Endodermal cell (in vitro differentiated cells): Measurements from ENCODE around the gene FAM193B. TPM values are rescaled to one million over a fixed set of nuclear protein-coding genes. Genes with fewer than 3 reads are reported as not detected.

ENCODE experiments used
- DNase-seq: peaks from one replicate; pipeline ENCODE4 v3.0.0-alpha.2; 2017
- H3K27ac ChIP-seq: 2 replicates; pipeline ENCODE4 v1.5.1; 2013; ENCODE audit warnings: mild to moderate bottlenecking, low read depth, low read length, moderate library complexity
- H3K27me3 ChIP-seq: 2 replicates; pipeline ENCODE4 v1.6.1; 2013; ENCODE audit warnings: mild to moderate bottlenecking, low read length, moderate library complexity; ENCODE audit not compliant: insufficient read depth, control insufficient read depth, poor library complexity, severe bottlenecking
- H3K36me3 ChIP-seq: 2 replicates; pipeline ENCODE4 v1.7.0; 2013; ENCODE audit warnings: mild to moderate bottlenecking, low read length, moderate library complexity; ENCODE audit not compliant: control insufficient read depth, insufficient read depth
- H3K4me1 ChIP-seq: one replicate; pipeline ENCODE4 v1.7.0; 2013; ENCODE audit warnings: low read length; ENCODE audit not compliant: control insufficient read depth, insufficient read depth
- H3K4me3 ChIP-seq: 2 replicates; pipeline ENCODE4 v1.5.1; 2013; ENCODE audit warnings: mild to moderate bottlenecking, low read length, moderate library complexity
- H3K9ac ChIP-seq: 2 replicates; pipeline ENCODE4 v1.6.1; 2013; ENCODE audit warnings: mild to moderate bottlenecking, low read length, moderate library complexity; ENCODE audit not compliant: poor library complexity, severe bottlenecking; ENCODE audit errors: extremely low read depth
- H3K9me3 ChIP-seq: 2 replicates; pipeline ENCODE4 v1.6.1; 2013; ENCODE audit warnings: mild to moderate bottlenecking, low read length, moderate library complexity; ENCODE audit not compliant: control insufficient read depth
- H3K27ac Mint-ChIP-seq: 2 replicates; pipeline ENCODE4 v1.8.0; 2020; ENCODE audit warnings: mixed read lengths
- H3K27me3 Mint-ChIP-seq: 2 replicates; pipeline ENCODE4 v1.8.0; 2021; ENCODE audit warnings: mild to moderate bottlenecking, mixed read lengths; ENCODE audit not compliant: insufficient read depth
- H3K36me3 Mint-ChIP-seq: 2 replicates; pipeline ENCODE4 v1.8.0; 2020; ENCODE audit warnings: low read depth, mixed read lengths
- H3K4me1 Mint-ChIP-seq: 2 replicates; pipeline ENCODE4 v1.8.0; 2020; ENCODE audit warnings: mixed read lengths
- H3K4me3 Mint-ChIP-seq: 2 replicates; pipeline ENCODE4 v1.8.0; 2020; ENCODE audit warnings: mild to moderate bottlenecking, moderate library complexity, mixed read lengths
- H3K9me3 Mint-ChIP-seq: 2 replicates; pipeline ENCODE4 v1.8.0; 2020; ENCODE audit warnings: mild to moderate bottlenecking, mixed read lengths
- CTCF ChIP-seq: fragments of 200-600 bp; sonication (generic); conservative IDR thresholded peaks from 2 replicates; pipeline ENCODE4 v1.5.0; 2021; ENCODE audit warnings: antibody characterized with exemption, mild to moderate bottlenecking
- WGBS, 2 experiments: methylation state at CpG; one replicate each; pipeline versions ENCODE4 v1.1.5 to v1.1.7; 2013; ENCODE audit warnings: missing lambda C conversion rate in 2 of 2, mixed read lengths in 1 of 2; ENCODE audit not compliant: insufficient coverage in 1 of 2, insufficient read length in 1 of 2; 5-methylcytosine and 5-hydroxymethylcytosine counted together
- total RNA-seq, 2 donors: library from RNA; stranded (reverse); fragmentation: NEBNext Ultra II Directional in 1 of 2; extraction: Animal tissue kit (Norgen Biotek cat#: 25700) in 1 of 2; gene quantifications; 2 replicates in 1 of 2; 3 replicates in 1 of 2; pipeline ENCODE4 v1.2.1, GENCODE V29; 2021

FAM193B gene
- total RNA-seq, 2 donors from 2014 or later, result 112 to 115 TPM

GRCh38 chr5:177479774-177480173 lies 74.6 kb downstream of the FAM193B start:
- Histone ChIP-seq H3K4me1 (no peaks in the 10 kb centered on the region), H3K27ac (no peak overlapping the region), H3K27me3 (no peaks in the 10 kb centered on the region), H3K4me3 (no peak overlapping the region), H3K9me3 (no peaks in the 10 kb centered on the region), H3K36me3 (peaks cover 34% of the 10 kb centered on the region), H3K9ac (no peak overlapping the region)
- Mint-ChIP-seq H3K4me1 (peaks cover 9% of the 10 kb centered on the region), H3K4me3 (no peak overlapping the region), H3K36me3 (peaks cover 41% of the 10 kb centered on the region), H3K27me3 (no peaks in the 10 kb centered on the region), H3K27ac (peak overlapping the region; percentile 72), H3K9me3 (no peaks in the 10 kb centered on the region)
- no peak for DNase-seq
- TF ChIP-seq CTCF, result no peak
- 92 to 95% methylated on average over 14 of the region's 14 CpGs for WGBS, 2 experiments

GRCh38 chr5:177478711-177479646 lies 75.4 kb downstream of the FAM193B start:
- H3K27ac ChIP-seq, result peak overlapping the region; percentile 42
- no peak for TF ChIP-seq CTCF

GRCh38 chr5:177477701-177478477 lies 76.5 kb downstream of the FAM193B start:
- Mint-ChIP-seq H3K9me3 (no peaks in the 10 kb centered on the region), H3K36me3 (peaks cover 25% of the 10 kb centered on the region), H3K27me3 (no peaks in the 10 kb centered on the region), H3K27ac (peak overlapping the region; percentile 55), H3K4me3 (no peak overlapping the region), H3K4me1 (peaks cover 17% of the 10 kb centered on the region)
- no peak overlapping the region for H3K4me3 ChIP-seq
- no peak overlapping the region for H3K27ac ChIP-seq
- peaks cover 17% of the 10 kb centered on the region for H3K36me3 ChIP-seq
- no peak overlapping the region for H3K9ac ChIP-seq
- 93 to 95% methylated on average over 12 to 13 of the region's 13 CpGs for WGBS, 2 experiments
- TF ChIP-seq CTCF, result no peak
- H3K9me3 ChIP-seq, result no peaks in the 10 kb centered on the region
- H3K4me1 ChIP-seq, result peaks cover 7% of the 10 kb centered on the region
- DNase-seq, result peak; percentile 63
- H3K27me3 ChIP-seq, result no peaks in the 10 kb centered on the region

More at GRCh38 chr5:177478711-177479646, 75.4 kb downstream of the FAM193B start:
- Mint-ChIP-seq H3K27ac (peak overlapping the region; percentile 20), H3K36me3 (peaks cover 33% of the 10 kb centered on the region), H3K4me1 (peaks cover 15% of the 10 kb centered on the region), H3K4me3 (no peak overlapping the region), H3K27me3 (no peaks in the 10 kb centered on the region), H3K9me3 (no peaks in the 10 kb centered on the region)
- Histone ChIP-seq H3K36me3 (peaks cover 27% of the 10 kb centered on the region), H3K27me3 (no peaks in the 10 kb centered on the region), H3K4me3 (no peak overlapping the region), H3K9me3 (no peaks in the 10 kb centered on the region), H3K4me1 (peaks cover 7% of the 10 kb centered on the region), H3K9ac (no peak overlapping the region)
- WGBS, 2 experiments, result 86 to 93% methylated on average over 13 to 18 of the region's 18 CpGs
- peak; percentile 62 for DNase-seq
